ENCODE measurements around the gene LMNTD2.

Gene LMNTD2, protein sequence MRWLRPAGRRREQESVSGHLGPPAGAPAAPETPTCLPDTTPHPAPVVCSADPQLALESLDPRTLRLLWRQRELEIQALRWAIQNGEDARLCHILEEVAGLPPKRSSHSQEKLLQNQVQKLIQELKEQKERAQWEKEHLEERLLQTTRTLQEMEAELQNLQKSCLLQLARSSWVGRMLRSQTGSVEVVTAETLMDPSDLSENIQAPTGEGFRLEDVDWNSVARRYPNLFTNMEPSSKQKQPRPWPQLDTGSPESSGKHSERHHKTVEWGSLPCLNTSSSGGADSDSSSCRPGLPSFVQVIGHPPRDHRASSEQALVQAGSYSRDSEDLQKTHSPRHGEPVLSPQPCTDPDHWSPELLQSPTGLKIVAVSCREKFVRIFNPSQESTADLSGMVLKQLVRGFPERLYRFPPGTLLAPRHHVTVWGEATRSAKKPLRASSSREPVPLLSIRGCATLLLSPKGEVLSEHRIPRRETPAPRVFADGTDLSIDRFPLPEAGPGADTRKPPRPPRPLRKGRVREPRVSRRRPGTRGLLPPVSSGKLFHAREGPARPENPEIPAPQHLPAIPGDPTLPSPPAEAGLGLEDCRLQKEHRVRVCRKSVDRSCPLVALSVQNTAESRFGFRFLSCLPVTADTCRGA

DNA sequence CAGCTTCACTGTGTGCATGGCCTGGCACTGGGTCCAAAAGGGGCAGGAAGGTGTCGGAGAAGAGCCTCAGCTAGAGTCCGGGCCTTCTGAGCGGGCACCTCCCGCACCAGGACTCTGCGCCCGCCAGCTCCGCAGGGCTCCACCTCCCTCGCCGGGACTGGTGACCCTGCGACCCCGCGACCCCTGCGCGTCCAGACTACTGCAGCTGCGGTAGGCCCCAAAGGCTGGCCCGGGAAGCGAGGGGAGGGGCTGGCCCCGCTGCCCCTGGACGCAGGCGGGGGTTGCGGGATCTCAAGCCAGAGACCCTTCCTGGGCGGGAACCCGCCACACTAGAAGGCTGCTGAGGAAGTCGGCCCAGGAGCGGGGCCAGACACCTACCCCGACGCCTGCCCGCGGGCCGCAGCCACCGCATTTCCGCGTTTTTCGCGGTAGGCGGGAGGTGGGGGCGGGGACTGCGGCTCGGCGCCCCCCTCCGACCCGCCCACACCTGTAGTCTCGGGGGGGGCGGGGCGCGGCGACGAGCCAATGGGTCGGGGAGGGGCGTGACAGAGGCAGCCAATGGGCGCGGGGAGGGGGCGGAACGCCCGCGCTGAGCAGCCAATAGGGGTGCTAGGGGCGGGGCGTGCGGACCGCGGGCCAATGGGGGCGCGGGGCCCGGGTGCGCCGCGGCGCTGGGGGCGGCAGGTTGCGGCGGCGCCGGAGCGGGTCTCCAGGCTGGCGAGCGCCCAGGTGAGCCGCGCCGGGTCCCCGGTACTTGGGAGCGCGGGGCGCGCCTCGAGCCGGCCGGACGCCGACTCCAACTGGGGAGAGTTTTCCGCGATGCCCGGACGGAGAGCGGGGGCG lies at the start of gene LMNTD2, which contains the start of gene RASSF7:
Gene LMNTD2, minus strand, starts transcription at position 434 of the 843 bp plus-strand sequence. Its CDS starts 22 bp downstream, at position 412.
Gene RASSF7, plus strand, starts transcription at position 666 of the 843 bp plus-strand sequence. CDS start 799 bp downstream, outside the sequence.
- peak; percentile 93 for ATAC-seq
- peak within 1 kb of the TSS; percentile 82 for H3K4me3 Mint-ChIP-seq
- H3K27me3 Mint-ChIP-seq = no peaks in the 10 kb centered on the region
- H3K36me3 Mint-ChIP-seq = peaks cover 5% of the 10 kb centered on the region
- no peaks in the 10 kb centered on the region for H3K9me3 Mint-ChIP-seq
- H3K27ac Mint-ChIP-seq = peak within 1 kb of the TSS; percentile 83
- peaks cover 27% of the 10 kb centered on the region for H3K4me1 Mint-ChIP-seq

DNA sequence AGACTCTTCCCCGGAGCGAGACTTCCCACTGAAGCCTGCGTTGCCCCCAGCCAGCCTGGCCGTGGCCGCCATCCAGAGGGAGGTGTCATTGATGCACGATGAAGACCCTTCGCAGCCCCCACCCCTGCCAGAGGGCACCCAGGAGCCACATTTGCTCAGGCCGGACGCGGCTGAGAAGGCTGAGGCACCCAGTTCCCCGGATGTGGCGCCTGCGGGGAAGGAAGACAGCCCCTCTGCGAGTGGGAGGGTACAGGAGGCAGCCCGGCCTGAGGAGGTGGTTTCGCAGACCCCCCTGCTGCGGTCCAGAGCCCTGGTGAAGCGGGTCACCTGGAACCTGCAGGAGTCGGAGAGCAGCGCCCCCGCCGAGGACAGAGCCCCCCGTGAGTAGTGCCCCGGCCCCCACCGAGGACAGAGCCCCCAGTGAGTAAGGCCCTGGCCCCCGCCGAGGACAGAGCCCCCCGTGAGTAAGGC lies 48.8 kb upstream of the LMNTD2 start:
- peaks cover 30% of the 10 kb centered on the region for H3K36me3 Mint-ChIP-seq
- no peak overlapping the region for H3K27ac Mint-ChIP-seq
- no peaks in the 10 kb centered on the region for H3K9me3 Mint-ChIP-seq
- H3K27me3 Mint-ChIP-seq = no peaks in the 10 kb centered on the region
- no peak for ATAC-seq
- no peak overlapping the region for H3K4me3 Mint-ChIP-seq
- H3K4me1 Mint-ChIP-seq = peaks cover 22% of the 10 kb centered on the region

DNA sequence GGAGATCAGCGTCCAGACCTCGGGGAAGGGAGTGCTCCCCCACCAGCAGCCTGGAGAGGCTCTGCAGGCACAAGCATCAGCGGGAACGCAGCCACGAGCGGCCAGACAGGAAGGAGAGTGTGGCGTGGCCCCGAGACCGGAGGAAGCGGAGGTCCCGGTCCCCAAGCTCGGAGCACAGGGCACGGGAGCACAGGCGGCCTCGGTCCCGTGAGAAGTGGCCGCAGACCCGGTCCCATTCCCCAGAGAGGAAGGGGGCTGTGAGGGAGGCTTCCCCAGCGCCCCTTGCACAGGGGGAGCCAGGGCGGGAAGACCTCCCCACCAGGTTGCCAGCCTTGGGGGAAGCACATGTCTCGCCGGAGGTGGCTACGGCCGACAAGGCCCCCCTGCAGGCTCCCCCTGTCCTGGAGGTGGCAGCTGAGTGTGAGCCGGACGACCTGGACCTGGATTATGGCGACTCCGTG lies 48.3 kb upstream of the LMNTD2 start:
- ATAC-seq = no peak
- no peaks in the 10 kb centered on the region for H3K27me3 Mint-ChIP-seq
- H3K4me1 Mint-ChIP-seq = peaks cover 16% of the 10 kb centered on the region
- peaks cover 35% of the 10 kb centered on the region for H3K36me3 Mint-ChIP-seq
- H3K27ac Mint-ChIP-seq = no peak overlapping the region
- H3K9me3 Mint-ChIP-seq = no peaks in the 10 kb centered on the region
- H3K4me3 Mint-ChIP-seq = no peak overlapping the region

DNA sequence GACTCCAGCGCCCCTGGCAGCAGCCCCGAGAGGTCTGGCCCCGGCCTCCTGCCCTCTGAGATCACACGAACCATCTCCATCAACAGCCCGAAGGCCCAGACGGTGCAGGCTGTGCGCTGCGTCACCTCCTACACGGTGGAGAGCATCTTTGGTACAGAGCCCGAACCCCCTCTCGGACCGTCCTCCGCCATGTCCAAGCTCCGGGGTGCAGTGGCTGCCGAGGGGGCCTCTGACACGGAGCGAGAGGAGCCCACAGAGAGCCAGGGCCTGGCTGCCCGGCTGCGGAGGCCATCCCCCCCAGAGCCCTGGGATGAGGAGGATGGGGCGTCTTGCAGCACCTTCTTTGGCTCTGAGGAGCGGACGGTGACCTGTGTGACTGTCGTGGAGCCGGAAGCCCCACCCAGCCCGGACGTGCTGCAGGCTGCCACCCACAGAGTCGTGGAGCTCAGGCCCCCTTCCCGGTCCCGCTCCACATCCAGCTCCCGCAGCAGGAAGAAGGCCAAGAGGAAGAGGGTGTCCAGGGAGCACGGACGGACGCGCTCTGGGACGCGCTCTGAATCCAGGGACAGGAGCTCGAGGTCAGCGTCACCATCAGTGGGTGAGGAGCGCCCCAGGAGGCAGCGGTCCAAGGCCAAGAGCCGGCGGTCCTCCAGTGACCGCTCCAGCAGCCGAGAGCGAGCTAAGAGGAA lies 47.6 kb upstream of the LMNTD2 start:
- no peak overlapping the region for H3K4me3 Mint-ChIP-seq
- ATAC-seq = no peak
- no peak overlapping the region for H3K27ac Mint-ChIP-seq
- no peaks in the 10 kb centered on the region for H3K27me3 Mint-ChIP-seq
- H3K9me3 Mint-ChIP-seq = no peaks in the 10 kb centered on the region
- peaks cover 9% of the 10 kb centered on the region for H3K4me1 Mint-ChIP-seq
- H3K36me3 Mint-ChIP-seq = peaks cover 36% of the 10 kb centered on the region

DNA sequence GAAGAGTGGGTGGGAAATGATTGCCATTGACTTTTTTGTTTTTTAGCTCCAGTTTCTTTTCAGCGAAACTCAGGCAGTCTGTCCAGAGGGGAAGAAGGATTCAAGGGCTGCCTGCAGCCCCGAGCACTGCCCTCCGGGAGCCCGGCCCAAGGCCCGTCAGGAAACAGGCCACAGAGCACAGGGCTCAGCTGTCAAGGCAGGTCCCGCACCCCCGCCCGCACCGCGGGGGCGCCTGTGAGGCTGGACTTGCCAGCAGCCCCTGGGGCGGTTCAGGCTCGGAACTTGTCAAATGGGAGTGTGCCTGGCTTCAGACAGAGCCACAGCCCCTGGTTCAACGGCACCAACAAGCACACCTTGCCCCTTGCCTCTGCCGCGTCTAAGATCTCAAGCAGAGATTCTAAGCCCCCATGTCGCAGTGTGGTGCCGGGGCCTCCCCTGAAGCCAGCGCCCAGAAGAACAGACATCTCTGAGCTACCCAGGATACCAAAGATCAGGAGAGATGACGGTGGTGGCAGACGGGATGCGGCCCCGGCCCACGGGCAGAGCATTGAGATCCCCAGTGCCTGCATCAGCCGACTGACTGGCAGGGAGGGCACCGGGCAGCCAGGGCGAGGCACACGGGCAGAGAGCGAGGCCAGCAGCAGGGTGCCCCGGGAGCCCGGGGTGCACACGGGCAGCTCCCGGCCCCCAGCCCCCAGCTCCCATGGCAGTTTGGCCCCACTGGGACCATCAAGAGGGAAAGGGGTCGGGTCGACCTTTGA lies 46.7 kb upstream of the LMNTD2 start:
- peaks cover 37% of the 10 kb centered on the region for H3K36me3 Mint-ChIP-seq
- no peaks in the 10 kb centered on the region for H3K9me3 Mint-ChIP-seq
- no peak for ATAC-seq
- no peak overlapping the region for H3K27ac Mint-ChIP-seq
- no peaks in the 10 kb centered on the region for H3K4me1 Mint-ChIP-seq
- H3K4me3 Mint-ChIP-seq = no peak overlapping the region
- no peaks in the 10 kb centered on the region for H3K27me3 Mint-ChIP-seq

DNA sequence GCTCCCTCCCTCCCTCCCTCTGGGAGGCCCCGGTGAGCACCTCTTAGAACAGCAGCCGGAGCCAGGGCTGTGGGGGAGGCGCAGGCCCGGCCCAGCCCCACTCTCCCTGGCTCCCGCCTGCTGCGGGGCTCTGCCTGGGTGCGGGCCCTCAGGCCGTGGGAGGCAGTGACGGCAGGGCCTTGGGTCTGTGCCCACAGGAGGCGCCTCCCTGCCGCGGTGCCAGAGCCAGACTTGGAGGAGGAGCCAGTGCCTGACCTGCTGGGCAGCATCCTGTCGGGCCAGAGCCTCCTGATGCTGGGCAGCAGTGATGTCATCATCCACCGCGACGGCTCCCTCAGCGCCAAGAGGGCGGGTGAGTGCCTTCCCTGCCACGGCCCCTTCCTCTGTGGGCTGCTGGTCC lies 45.7 kb upstream of the LMNTD2 start:
- H3K9me3 Mint-ChIP-seq = no peaks in the 10 kb centered on the region
- no peaks in the 10 kb centered on the region for H3K4me1 Mint-ChIP-seq
- ATAC-seq = no peak
- H3K36me3 Mint-ChIP-seq = peaks cover 47% of the 10 kb centered on the region
- no peaks in the 10 kb centered on the region for H3K27me3 Mint-ChIP-seq
- H3K27ac Mint-ChIP-seq = no peak overlapping the region
- H3K4me3 Mint-ChIP-seq = no peak overlapping the region

DNA sequence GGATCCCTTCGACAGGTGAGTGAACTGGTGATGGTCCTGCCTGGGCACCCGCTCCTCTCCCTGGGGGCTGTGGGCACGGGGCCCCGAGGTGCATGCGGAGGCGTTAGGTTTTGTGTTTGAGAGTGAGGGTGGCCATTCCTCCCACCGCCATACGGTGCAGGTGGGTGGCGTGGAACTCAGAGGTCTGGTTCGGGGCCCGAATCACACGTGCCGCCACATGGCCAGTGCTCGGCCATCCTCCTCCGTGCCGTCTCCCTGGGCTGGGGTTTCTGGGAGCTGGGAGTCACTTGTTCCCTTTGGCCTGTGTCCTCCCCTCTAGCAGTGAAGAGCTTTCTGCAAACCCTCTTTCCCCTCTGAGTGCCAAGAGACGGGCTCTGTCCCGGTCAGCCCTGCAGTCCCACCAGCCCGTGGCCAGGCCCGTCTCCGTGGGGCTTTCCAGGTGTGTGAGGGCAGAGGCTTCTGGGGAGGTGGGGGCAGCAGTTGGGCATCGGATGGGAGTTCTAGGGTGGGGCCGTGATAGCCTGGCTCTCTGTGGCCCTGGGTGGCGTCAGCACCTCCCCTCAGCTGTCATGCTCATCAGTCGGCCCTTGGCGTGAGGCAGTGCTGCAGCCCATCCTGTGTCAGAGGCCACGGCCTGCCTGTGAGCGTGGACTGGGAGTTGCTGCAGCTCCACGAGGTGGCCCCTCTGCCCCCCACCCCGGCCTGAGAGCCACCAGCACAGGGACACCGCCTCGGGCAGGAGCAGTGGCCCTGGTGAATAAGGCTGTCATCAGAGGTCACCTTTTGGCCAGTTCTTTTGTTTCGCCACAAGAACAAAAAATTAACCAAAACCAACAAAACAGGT lies 45.0 kb upstream of the LMNTD2 start:
- Mint-ChIP-seq H3K4me3 (no peak overlapping the region), H3K9me3 (no peaks in the 10 kb centered on the region), H3K36me3 (peaks cover 42% of the 10 kb centered on the region), H3K27ac (no peak overlapping the region), H3K4me1 (no peaks in the 10 kb centered on the region), H3K27me3 (no peaks in the 10 kb centered on the region)
- ATAC-seq = no peak

DNA sequence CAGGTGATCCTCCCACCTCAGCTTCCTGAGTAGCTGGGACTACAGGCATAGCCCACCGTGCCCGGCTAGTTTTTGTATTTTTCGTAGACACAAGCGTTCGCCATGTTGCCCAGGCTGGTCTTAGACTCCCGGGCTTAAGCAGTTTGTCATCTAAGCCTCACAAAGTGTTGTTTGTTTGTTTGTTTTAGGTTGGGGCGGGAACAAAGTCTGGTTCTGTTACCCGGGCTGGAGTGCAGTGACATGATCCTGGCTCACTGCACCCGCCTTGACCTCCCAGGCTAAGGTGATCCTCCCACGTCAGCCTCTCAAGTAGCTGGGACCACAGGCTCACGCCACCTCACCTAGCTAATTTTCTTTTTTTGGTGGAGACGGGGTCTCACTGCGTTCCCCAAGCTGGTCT lies 42.6 kb upstream of the LMNTD2 start:
- Mint-ChIP-seq H3K4me3 (no peak overlapping the region), H3K36me3 (peaks cover 34% of the 10 kb centered on the region)

DNA sequence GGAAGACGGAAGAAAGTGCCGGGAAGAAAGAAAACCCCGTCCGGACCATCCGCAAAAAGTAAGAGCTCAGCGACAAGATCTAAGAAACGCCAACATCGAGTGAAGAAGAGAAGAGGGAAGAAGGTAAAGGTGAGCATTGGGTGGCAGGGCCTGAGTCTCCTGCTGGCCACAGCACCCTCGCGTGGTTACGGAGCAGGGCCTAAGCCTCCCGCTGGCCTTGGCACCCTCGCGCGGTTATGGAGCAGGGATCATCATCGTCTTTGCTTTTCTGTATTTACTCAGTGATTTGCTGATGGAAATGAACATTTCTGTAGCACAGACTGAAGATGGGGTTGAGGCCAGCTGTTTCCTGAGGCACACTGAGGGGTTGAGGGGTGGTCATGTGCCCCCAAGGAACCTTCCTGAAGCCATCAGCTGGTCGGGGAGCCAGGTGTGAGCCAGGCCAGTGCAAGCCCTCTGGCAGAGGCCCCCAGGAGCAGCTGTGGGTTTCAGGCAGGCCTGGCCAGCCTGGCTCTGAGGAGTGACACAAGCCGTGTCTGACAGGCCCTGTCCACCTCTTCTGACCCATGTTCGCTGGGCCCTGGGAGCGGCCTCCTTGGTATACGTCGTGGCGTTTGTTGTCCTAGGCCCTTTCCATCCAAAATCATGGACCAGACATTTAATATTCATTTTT lies 41.2 kb upstream of the LMNTD2 start:
- no peaks in the 10 kb centered on the region for H3K27me3 Mint-ChIP-seq
- no peaks in the 10 kb centered on the region for H3K4me1 Mint-ChIP-seq
- H3K9me3 Mint-ChIP-seq = no peaks in the 10 kb centered on the region
- no peak overlapping the region for H3K4me3 Mint-ChIP-seq
- no peak overlapping the region for H3K27ac Mint-ChIP-seq
- no peak for ATAC-seq
- peaks cover 33% of the 10 kb centered on the region for H3K36me3 Mint-ChIP-seq

More for the DNA sequence above, 42.6 kb upstream of the LMNTD2 start:
- ATAC-seq = no peak
- Mint-ChIP-seq H3K9me3 (no peaks in the 10 kb centered on the region), H3K4me1 (no peaks in the 10 kb centered on the region), H3K27me3 (no peaks in the 10 kb centered on the region), H3K27ac (no peak overlapping the region)

DNA sequence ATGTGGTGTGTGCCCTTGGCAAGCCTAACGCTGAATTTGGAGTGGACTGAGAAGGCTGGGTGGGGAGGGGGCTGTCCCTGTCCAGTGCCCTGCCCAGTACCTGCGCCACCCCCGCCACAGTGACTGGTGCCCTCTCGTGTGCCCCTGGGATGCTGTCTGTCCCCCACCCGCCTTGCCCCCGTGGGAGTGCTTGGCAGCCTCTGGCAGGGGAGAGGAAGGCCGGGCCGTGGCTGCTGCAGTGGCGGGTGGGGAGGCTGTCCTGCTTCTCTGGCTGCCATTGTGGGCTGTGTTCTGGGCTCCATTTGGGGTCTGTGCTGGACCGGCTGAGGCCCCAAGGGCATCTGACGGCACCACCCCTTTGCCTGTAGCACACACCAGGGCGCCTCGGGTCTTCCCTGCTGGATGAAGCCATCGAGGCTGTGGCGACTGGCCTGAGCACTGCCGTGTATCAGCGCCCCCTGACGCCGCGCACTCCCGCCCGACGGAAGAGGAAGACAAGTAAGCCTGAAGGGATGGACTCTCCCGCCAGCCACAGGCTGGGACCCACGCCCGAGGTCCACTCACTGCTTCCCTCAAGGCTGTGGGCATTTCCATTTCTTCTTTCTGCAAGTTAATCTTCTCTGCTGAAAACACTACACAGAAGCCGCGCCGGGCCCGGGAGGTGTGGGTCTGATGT lies 37.6 kb upstream of the LMNTD2 start:
- H3K27me3 Mint-ChIP-seq = no peaks in the 10 kb centered on the region
- no peak overlapping the region for H3K4me3 Mint-ChIP-seq
- no peaks in the 10 kb centered on the region for H3K9me3 Mint-ChIP-seq
- peaks cover 31% of the 10 kb centered on the region for H3K36me3 Mint-ChIP-seq
- H3K4me1 Mint-ChIP-seq = no peaks in the 10 kb centered on the region
- no peak for ATAC-seq
- no peak overlapping the region for H3K27ac Mint-ChIP-seq

DNA sequence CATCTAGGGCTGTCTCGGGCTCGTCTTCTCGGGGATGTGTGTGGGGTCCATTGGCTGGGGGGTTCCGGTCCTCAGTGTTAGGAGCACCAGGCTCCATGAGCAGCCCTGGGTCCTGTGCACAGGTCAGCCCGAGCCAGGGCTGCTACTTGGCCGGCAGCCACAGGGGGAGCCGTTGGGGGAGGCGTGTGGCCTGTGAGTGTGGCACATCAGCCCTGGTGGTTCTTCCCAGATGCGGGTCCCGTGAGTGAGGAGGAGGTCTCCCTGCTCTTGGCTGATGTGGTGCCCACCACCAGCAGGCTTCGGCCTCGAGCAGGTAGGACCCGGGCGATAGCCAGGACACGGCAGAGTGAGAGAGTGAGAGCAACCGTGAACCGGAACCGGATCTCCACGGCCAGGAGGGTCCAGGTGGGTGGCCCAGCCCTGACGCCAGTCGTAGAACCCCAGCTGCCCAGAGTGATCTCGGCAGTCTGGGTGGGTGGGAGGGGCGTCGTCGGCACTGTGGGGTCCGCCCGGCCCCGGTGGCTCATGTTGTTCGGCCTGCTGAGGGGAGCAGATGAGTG lies 36.7 kb upstream of the LMNTD2 start:
- Mint-ChIP-seq H3K4me1 (no peaks in the 10 kb centered on the region), H3K36me3 (peaks cover 40% of the 10 kb centered on the region), H3K27ac (no peak overlapping the region), H3K4me3 (no peak overlapping the region), H3K27me3 (no peaks in the 10 kb centered on the region), H3K9me3 (no peaks in the 10 kb centered on the region)
- ATAC-seq = no peak

DNA sequence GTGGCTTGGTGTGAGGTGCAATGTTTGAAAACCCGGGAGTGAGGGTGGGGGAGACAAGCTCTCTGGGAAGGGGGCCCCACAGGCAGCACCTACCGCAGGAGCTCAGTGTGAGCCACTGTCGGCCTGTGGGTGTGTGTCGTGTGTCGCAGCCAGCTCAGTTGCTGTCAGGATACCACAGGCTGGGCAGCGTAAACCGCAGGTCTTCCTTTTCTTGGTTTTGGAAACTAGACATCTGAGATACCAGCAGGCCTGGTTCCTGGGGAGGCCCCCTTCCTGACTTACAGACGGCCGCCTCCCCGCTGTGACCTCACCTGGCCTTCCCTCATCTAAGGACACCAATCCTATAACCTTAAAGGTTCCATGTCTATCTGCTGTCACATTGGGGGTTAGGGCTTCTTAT lies 35.8 kb upstream of the LMNTD2 start:
- ATAC-seq = no peak
- no peak overlapping the region for H3K4me3 Mint-ChIP-seq
- H3K4me1 Mint-ChIP-seq = no peaks in the 10 kb centered on the region
- no peak overlapping the region for H3K27ac Mint-ChIP-seq
- H3K27me3 Mint-ChIP-seq = no peaks in the 10 kb centered on the region
- H3K9me3 Mint-ChIP-seq = no peaks in the 10 kb centered on the region
- peaks cover 35% of the 10 kb centered on the region for H3K36me3 Mint-ChIP-seq

All from stimulated activated memory B cell treated with anti-CD40 and anti-IgM and Interleukin-4, amounts not matched to agents 10 μg/mL and 1 μg/mL and 100 μg/mL, for 72 hours (primary cell).